ENCODE data around the gene PRRG1. TPM values are rescaled to one million over a fixed set of nuclear protein-coding genes. Genes with fewer than 3 reads are reported as not detected.
A peak's percentile ranks its signal among the peaks of the same experiment; 100 is the strongest.
"Not testable (repeated sequence)": the region's sequence is repeated elsewhere in the genome, so short reads cannot be mapped to it uniquely, and the experiment has no call there.

Gene PRRG1
- total RNA-seq, 1 experiment from 2014 or later, result 9.6 TPM

- in situ Hi-C loops (cut with HindIII; ENCODE audit: low pct_unique_long_range_greater_than_20kb, low sequenced_read_pairs), result no loop called here
- no peak for DNase-seq (ENCODE audit: low read depth)
Measured at GRCh38 chrX:37453821-37454220, 104.7 kb downstream of the PRRG1 start.

GRCh38 chrX:37454537-37455285 is 105.5 kb downstream of the PRRG1 start:
- DNase-seq (ENCODE audit: low read depth), result peak; percentile 55
- in situ Hi-C loops (cut with HindIII; ENCODE audit: low pct_unique_long_range_greater_than_20kb, low sequenced_read_pairs), result no loop called here

- in situ Hi-C loops (cut with HindIII; ENCODE audit: low pct_unique_long_range_greater_than_20kb, low sequenced_read_pairs), result no loop called here
- DNase-seq (ENCODE audit: low read depth), result no peak
Measured at GRCh38 chrX:37455381-37455780, 106.2 kb downstream of the PRRG1 start.

- DNase-seq (ENCODE audit: low read depth); in situ Hi-C loops (cut with HindIII; ENCODE audit: low pct_unique_long_range_greater_than_20kb, low sequenced_read_pairs): not testable (repeated sequence)
Measured at GRCh38 chrX:37460285-37460684, 111.1 kb downstream of the PRRG1 start.

- no peak for DNase-seq (ENCODE audit: low read depth)
- in situ Hi-C loops (cut with HindIII; ENCODE audit: low pct_unique_long_range_greater_than_20kb, low sequenced_read_pairs), result no loop called here
Measured at GRCh38 chrX:37462346-37462745, 113.2 kb downstream of the PRRG1 start.

- in situ Hi-C loops (cut with HindIII; ENCODE audit: low pct_unique_long_range_greater_than_20kb, low sequenced_read_pairs), result no loop called here
- DNase-seq (ENCODE audit: low read depth), result no peak
Measured at GRCh38 chrX:37468124-37468739, 119.1 kb downstream of the PRRG1 start.

- no peak for DNase-seq (ENCODE audit: low read depth)
- in situ Hi-C loops (cut with HindIII; ENCODE audit: low pct_unique_long_range_greater_than_20kb, low sequenced_read_pairs), result no loop called here
Measured at GRCh38 chrX:37470711-37471110, 121.5 kb downstream of the PRRG1 start.

GRCh38 chrX:37472836-37473235 is 123.7 kb downstream of the PRRG1 start:
- in situ Hi-C loops (cut with HindIII; ENCODE audit: low pct_unique_long_range_greater_than_20kb, low sequenced_read_pairs), result no loop called here
- DNase-seq (ENCODE audit: low read depth), result no peak

- in situ Hi-C loops (cut with HindIII; ENCODE audit: low pct_unique_long_range_greater_than_20kb, low sequenced_read_pairs), result no loop called here
- no peak for DNase-seq (ENCODE audit: low read depth)
Measured at GRCh38 chrX:37474478-37474877, 125.3 kb downstream of the PRRG1 start.

GRCh38 chrX:37476571-37477170 is 127.5 kb downstream of the PRRG1 start:
- in situ Hi-C loops (cut with HindIII; ENCODE audit: low pct_unique_long_range_greater_than_20kb, low sequenced_read_pairs), result no loop called here
- no peak for DNase-seq (ENCODE audit: low read depth)

GRCh38 chrX:37484335-37484734 is 135.2 kb downstream of the PRRG1 start:
- peak; percentile 8 for DNase-seq (ENCODE audit: low read depth)
- in situ Hi-C loops (cut with HindIII; ENCODE audit: low pct_unique_long_range_greater_than_20kb, low sequenced_read_pairs), result not testable (repeated sequence)

GRCh38 chrX:37485429-37485828 is 136.3 kb downstream of the PRRG1 start:
- in situ Hi-C loops (cut with HindIII; ENCODE audit: low pct_unique_long_range_greater_than_20kb, low sequenced_read_pairs), result no loop called here
- DNase-seq (ENCODE audit: low read depth), result no peak

- in situ Hi-C loops (cut with HindIII; ENCODE audit: low pct_unique_long_range_greater_than_20kb, low sequenced_read_pairs), result no loop called here
- no peak for DNase-seq (ENCODE audit: low read depth)
Measured at GRCh38 chrX:37487271-37487670, 138.1 kb downstream of the PRRG1 start.

GRCh38 chrX:37488323-37488722 is 139.2 kb downstream of the PRRG1 start:
- no peak for DNase-seq (ENCODE audit: low read depth)
- in situ Hi-C loops (cut with HindIII; ENCODE audit: low pct_unique_long_range_greater_than_20kb, low sequenced_read_pairs), result no loop called here

- DNase-seq (ENCODE audit: low read depth), result no peak
- in situ Hi-C loops (cut with HindIII; ENCODE audit: low pct_unique_long_range_greater_than_20kb, low sequenced_read_pairs), result no loop called here
Measured at GRCh38 chrX:37491686-37492085, 142.5 kb downstream of the PRRG1 start.

GRCh38 chrX:37495760-37496159 is 146.6 kb downstream of the PRRG1 start:
- DNase-seq (ENCODE audit: low read depth); in situ Hi-C loops (cut with HindIII; ENCODE audit: low pct_unique_long_range_greater_than_20kb, low sequenced_read_pairs): not testable (repeated sequence)

GRCh38 chrX:37497126-37497525 is 148.0 kb downstream of the PRRG1 start:
- DNase-seq (ENCODE audit: low read depth); in situ Hi-C loops (cut with HindIII; ENCODE audit: low pct_unique_long_range_greater_than_20kb, low sequenced_read_pairs): not testable (repeated sequence)

- in situ Hi-C loops (cut with HindIII; ENCODE audit: low pct_unique_long_range_greater_than_20kb, low sequenced_read_pairs); DNase-seq (ENCODE audit: low read depth): not testable (repeated sequence)
Measured at GRCh38 chrX:37498323-37498722, 149.2 kb downstream of the PRRG1 start.

GRCh38 chrX:37499649-37500048 is 150.5 kb downstream of the PRRG1 start:
- in situ Hi-C loops (cut with HindIII; ENCODE audit: low pct_unique_long_range_greater_than_20kb, low sequenced_read_pairs); DNase-seq (ENCODE audit: low read depth): not testable (repeated sequence)

Measured in Caki2 (cell line).